HEK293 (cell line): Measurements from ENCODE around the gene PDZD2.

Experiments
- GFI1B ChIP-seq: fragments of 450-650 bp; formaldehyde crosslinking; IDR thresholded peaks from 2 replicates; pipeline ENCODE4 v1.5.1; 2016; ENCODE audit warnings: missing biosample characterization, missing genetic modification characterization
- GLIS2 ChIP-seq: fragments of 450-650 bp; formaldehyde crosslinking; IDR thresholded peaks from 2 replicates; pipeline ENCODE4 v1.5.1; 2016; ENCODE audit warnings: missing biosample characterization, missing genetic modification characterization
- HOXA7 ChIP-seq: sonication (generic); formaldehyde crosslinking; IDR thresholded peaks from 2 replicates; pipeline ENCODE4 v1.8.1; 2022; ENCODE audit warnings: missing genetic modification reagents, borderline replicate concordance
- KLF10 ChIP-seq: fragments of 450-650 bp; IDR thresholded peaks from 2 replicates; pipeline ENCODE4 v1.5.1; 2018; ENCODE audit warnings: missing biosample characterization, mild to moderate bottlenecking, missing genetic modification characterization
- KLF7 ChIP-seq: fragments of 450-650 bp; formaldehyde crosslinking; IDR thresholded peaks from 2 replicates; pipeline ENCODE4 v1.5.1; 2016; ENCODE audit warnings: missing biosample characterization, missing genetic modification characterization, borderline replicate concordance
- KLF8 ChIP-seq: fragments of 450-650 bp; formaldehyde crosslinking; IDR thresholded peaks from 2 replicates; pipeline ENCODE4 v1.5.1; 2016; ENCODE audit warnings: missing biosample characterization, missing genetic modification characterization
- SCRT1 ChIP-seq: fragments of 450-650 bp; formaldehyde crosslinking; IDR thresholded peaks from 2 replicates; pipeline ENCODE4 v1.5.1; 2016; ENCODE audit warnings: missing biosample characterization, missing genetic modification characterization, borderline replicate concordance
- SCRT2 ChIP-seq: fragments of 450-650 bp; formaldehyde crosslinking; IDR thresholded peaks from 2 replicates; pipeline ENCODE4 v1.5.1; 2016; ENCODE audit warnings: missing biosample characterization, missing genetic modification characterization
- SP7 ChIP-seq: fragments of 450-650 bp; formaldehyde crosslinking; IDR thresholded peaks from 2 replicates; pipeline ENCODE4 v1.5.1; 2016; ENCODE audit warnings: missing biosample characterization, missing genetic modification characterization
- TRIM28 ChIP-seq: IDR thresholded peaks from 2 replicates; pipeline ENCODE4 v1.6.1; 2011; ENCODE audit warnings: low read length, control low read depth, borderline replicate concordance
- ZBTB7A ChIP-seq: fragments of 450-650 bp; formaldehyde crosslinking; IDR thresholded peaks from 2 replicates; pipeline ENCODE4 v1.5.1; 2016; ENCODE audit warnings: low read depth, missing biosample characterization, missing genetic modification characterization
- ZFP37 ChIP-seq: fragments of 450-650 bp; formaldehyde crosslinking; IDR thresholded peaks from 2 replicates; pipeline ENCODE4 v1.5.1; 2016; ENCODE audit warnings: missing biosample characterization, missing genetic modification characterization
- ZNF140 ChIP-seq: fragments of 450-650 bp; formaldehyde crosslinking; IDR thresholded peaks from 2 replicates; pipeline ENCODE4 v1.5.1; 2016; ENCODE audit warnings: missing biosample characterization, missing genetic modification characterization
- ZNF2 ChIP-seq: fragments of 450-650 bp; formaldehyde crosslinking; IDR thresholded peaks from 2 replicates; pipeline ENCODE4 v1.5.1; 2016; ENCODE audit warnings: missing biosample characterization, missing genetic modification characterization
- ZNF211 ChIP-seq: fragments of 450-650 bp; formaldehyde crosslinking; IDR thresholded peaks from 2 replicates; pipeline ENCODE4 v1.5.1; 2016; ENCODE audit warnings: low read depth, missing biosample characterization, missing genetic modification characterization
- ZNF221 ChIP-seq: fragments of 450-650 bp; formaldehyde crosslinking; IDR thresholded peaks from 2 replicates; pipeline ENCODE4 v1.5.1; 2017; ENCODE audit warnings: missing biosample characterization, missing genetic modification characterization, borderline replicate concordance
- ZNF266 ChIP-seq: fragments of 450-650 bp; formaldehyde crosslinking; IDR thresholded peaks from 2 replicates; pipeline ENCODE4 v1.5.1; 2016; ENCODE audit warnings: missing biosample characterization, missing genetic modification characterization, low read depth
- ZNF341 ChIP-seq: fragments of 450-650 bp; formaldehyde crosslinking; IDR thresholded peaks from 2 replicates; pipeline ENCODE4; 2016; ENCODE audit warnings: low read depth, missing biosample characterization, missing genetic modification characterization
- ZNF366 ChIP-seq: fragments of 450-650 bp; formaldehyde crosslinking; conservative IDR thresholded peaks from 2 replicates; pipeline ENCODE4 v1.5.1; 2016; ENCODE audit warnings: missing biosample characterization, missing genetic modification characterization
- ZNF37A ChIP-seq: fragments of 450-650 bp; IDR thresholded peaks from 2 replicates; pipeline ENCODE4 v1.5.1; 2018; ENCODE audit warnings: missing biosample characterization, missing genetic modification characterization
- ZNF473 ChIP-seq: fragments of 450-650 bp; formaldehyde crosslinking; IDR thresholded peaks from 2 replicates; pipeline ENCODE4 v1.5.1; 2017; ENCODE audit warnings: missing biosample characterization, missing genetic modification characterization
- ZNF561 ChIP-seq: fragments of 450-650 bp; IDR thresholded peaks from 2 replicates; pipeline ENCODE4 v1.5.1; 2018; ENCODE audit warnings: missing biosample characterization, missing genetic modification characterization, borderline replicate concordance
- ZNF626 ChIP-seq: fragments of 450-650 bp; sonication (Bioruptor Pico); formaldehyde crosslinking; IDR thresholded peaks from 2 replicates; pipeline ENCODE4 v1.5.1; 2018; ENCODE audit warnings: missing biosample characterization, missing genetic modification characterization, inconsistent platforms
- ZNF639 ChIP-seq: fragments of 450-650 bp; formaldehyde crosslinking; IDR thresholded peaks from 2 replicates; pipeline ENCODE4 v1.5.1; 2016; ENCODE audit warnings: missing biosample characterization, missing genetic modification characterization
- ZNF658 ChIP-seq: fragments of 450-650 bp; formaldehyde crosslinking; IDR thresholded peaks from 2 replicates; pipeline ENCODE4; 2016; ENCODE audit warnings: missing biosample characterization, missing genetic modification characterization
- ZNF660 ChIP-seq: fragments of 450-650 bp; IDR thresholded peaks from 2 replicates; pipeline ENCODE4 v1.5.1; 2018; ENCODE audit warnings: missing biosample characterization, mild to moderate bottlenecking, missing genetic modification characterization
- ZNF747 ChIP-seq: fragments of 450-650 bp; formaldehyde crosslinking; IDR thresholded peaks from 2 replicates; pipeline ENCODE4 v1.5.1; 2016; ENCODE audit warnings: missing biosample characterization, missing genetic modification characterization
- ZNF76 ChIP-seq: fragments of 450-650 bp; formaldehyde crosslinking; IDR thresholded peaks from 2 replicates; pipeline ENCODE4; 2016; ENCODE audit warnings: low read depth, missing biosample characterization, missing genetic modification characterization, borderline replicate concordance
- ZSCAN23 ChIP-seq: fragments of 450-650 bp; formaldehyde crosslinking; IDR thresholded peaks from 2 replicates; pipeline ENCODE4 v1.5.1; 2016; ENCODE audit warnings: missing biosample characterization, missing genetic modification characterization
- TF ChIP-seq, protein P1 (sequence below): fragments of 450-650 bp; formaldehyde crosslinking; IDR thresholded peaks from 2 replicates; pipeline ENCODE4 v1.5.1; 2016; ENCODE audit warnings: missing biosample characterization, missing genetic modification characterization, low read depth
- TF ChIP-seq, protein P2 (sequence below): fragments of 450-650 bp; formaldehyde crosslinking; optimal IDR thresholded peaks from 2 replicates; pipeline ENCODE3; 2016; ENCODE audit warnings: missing biosample characterization, mild to moderate bottlenecking, missing genetic modification characterization
- TF ChIP-seq, protein P3 (sequence below): fragments of 450-650 bp; formaldehyde crosslinking; IDR thresholded peaks from 2 replicates; pipeline ENCODE4 v1.5.1; 2017; ENCODE audit warnings: missing biosample characterization, missing genetic modification characterization
- TF ChIP-seq, protein P4 (sequence below): fragments of 450-650 bp; formaldehyde crosslinking; IDR thresholded peaks from 2 replicates; pipeline ENCODE4 v1.5.0; 2017; ENCODE audit warnings: missing biosample characterization, missing genetic modification characterization, borderline replicate concordance

Gene PDZD2

DNA sequence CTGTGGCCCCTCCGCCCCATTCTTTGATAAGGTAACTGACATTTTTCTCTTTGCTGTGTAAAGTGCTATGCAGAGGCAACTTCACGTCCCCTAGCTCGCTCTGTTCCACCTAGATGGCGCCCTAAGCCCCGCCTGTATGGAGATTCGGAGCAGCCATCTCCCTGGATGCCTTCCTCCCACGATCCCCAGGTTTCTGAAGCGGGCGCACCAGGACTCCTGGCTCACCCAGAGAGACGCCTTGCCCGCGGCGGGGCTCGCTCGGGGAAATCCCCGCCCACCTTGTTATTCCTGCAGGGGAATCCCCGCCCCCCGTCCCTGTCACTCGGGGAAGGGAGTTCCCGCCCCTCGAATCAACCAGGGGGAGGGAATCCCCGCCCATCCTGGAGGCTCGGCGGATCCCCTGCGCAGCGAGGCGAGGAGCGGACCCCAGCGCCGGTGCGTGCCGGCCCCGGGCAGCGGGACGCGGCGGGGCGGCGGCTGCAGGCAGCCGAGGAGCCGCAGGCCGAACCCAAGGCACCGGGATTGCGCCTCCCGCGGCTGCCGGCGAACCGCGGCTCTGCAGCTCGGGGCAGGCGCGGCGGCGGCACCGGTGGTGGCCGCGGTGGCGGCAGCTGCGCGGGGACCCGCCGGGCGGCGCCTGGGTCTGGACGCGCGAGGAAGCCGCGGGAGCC, at the start of gene PDZD2 (continued):
- no peak for TF ChIP-seq SCRT1
- peak; percentile 86 for TF ChIP-seq GLIS2
- TF ChIP-seq ZNF341 (tag by site-specific recombination): peak; percentile 80
- no peak for TF ChIP-seq GFI1B
- no peak for TF ChIP-seq ZSCAN23 (tag by site-specific recombination)
- TF ChIP-seq ZNF639 (tag by site-specific recombination): no peak
- TF ChIP-seq, protein P1, sequence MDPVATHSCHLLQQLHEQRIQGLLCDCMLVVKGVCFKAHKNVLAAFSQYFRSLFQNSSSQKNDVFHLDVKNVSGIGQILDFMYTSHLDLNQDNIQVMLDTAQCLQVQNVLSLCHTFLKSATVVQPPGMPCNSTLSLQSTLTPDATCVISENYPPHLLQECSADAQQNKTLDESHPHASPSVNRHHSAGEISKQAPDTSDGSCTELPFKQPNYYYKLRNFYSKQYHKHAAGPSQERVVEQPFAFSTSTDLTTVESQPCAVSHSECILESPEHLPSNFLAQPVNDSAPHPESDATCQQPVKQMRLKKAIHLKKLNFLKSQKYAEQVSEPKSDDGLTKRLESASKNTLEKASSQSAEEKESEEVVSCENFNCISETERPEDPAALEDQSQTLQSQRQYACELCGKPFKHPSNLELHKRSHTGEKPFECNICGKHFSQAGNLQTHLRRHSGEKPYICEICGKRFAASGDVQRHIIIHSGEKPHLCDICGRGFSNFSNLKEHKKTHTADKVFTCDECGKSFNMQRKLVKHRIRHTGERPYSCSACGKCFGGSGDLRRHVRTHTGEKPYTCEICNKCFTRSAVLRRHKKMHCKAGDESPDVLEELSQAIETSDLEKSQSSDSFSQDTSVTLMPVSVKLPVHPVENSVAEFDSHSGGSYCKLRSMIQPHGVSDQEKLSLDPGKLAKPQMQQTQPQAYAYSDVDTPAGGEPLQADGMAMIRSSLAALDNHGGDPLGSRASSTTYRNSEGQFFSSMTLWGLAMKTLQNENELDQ (tag by site-specific recombination): no peak
- TF ChIP-seq ZFP37: no peak
- no peak for TF ChIP-seq ZNF221
- TF ChIP-seq ZNF473 (tag by site-specific recombination): no peak
- TF ChIP-seq ZNF561 (tag by site-specific recombination): peak; percentile 89
- TF ChIP-seq ZNF266 (tag by site-specific recombination): no peak
- no peak for TF ChIP-seq ZNF211 (tag by site-specific recombination)
- no peak for TF ChIP-seq HOXA7 (CRISPR knock-in tag)
- TF ChIP-seq, protein P2, sequence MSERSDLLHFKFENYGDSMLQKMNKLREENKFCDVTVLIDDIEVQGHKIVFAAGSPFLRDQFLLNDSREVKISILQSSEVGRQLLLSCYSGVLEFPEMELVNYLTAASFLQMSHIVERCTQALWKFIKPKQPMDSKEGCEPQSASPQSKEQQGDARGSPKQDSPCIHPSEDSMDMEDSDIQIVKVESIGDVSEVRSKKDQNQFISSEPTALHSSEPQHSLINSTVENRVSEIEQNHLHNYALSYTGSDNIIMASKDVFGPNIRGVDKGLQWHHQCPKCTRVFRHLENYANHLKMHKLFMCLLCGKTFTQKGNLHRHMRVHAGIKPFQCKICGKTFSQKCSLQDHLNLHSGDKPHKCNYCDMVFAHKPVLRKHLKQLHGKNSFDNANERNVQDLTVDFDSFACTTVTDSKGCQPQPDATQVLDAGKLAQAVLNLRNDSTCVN (tag by site-specific recombination): peak; percentile 56
- TF ChIP-seq, protein P3, sequence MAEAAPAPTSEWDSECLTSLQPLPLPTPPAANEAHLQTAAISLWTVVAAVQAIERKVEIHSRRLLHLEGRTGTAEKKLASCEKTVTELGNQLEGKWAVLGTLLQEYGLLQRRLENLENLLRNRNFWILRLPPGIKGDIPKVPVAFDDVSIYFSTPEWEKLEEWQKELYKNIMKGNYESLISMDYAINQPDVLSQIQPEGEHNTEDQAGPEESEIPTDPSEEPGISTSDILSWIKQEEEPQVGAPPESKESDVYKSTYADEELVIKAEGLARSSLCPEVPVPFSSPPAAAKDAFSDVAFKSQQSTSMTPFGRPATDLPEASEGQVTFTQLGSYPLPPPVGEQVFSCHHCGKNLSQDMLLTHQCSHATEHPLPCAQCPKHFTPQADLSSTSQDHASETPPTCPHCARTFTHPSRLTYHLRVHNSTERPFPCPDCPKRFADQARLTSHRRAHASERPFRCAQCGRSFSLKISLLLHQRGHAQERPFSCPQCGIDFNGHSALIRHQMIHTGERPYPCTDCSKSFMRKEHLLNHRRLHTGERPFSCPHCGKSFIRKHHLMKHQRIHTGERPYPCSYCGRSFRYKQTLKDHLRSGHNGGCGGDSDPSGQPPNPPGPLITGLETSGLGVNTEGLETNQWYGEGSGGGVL (tag by site-specific recombination): no peak
- TF ChIP-seq TRIM28: no peak
- TF ChIP-seq ZNF37A (tag by site-specific recombination): no peak; the same call in 1 of the 2 replicates
- TF ChIP-seq ZNF658 (tag by site-specific recombination): no peak
- 0 out of 2 replicates have a peak, but pooled peaks have one; percentile 15 for TF ChIP-seq ZNF626 (tag by site-specific recombination)
- no peak for TF ChIP-seq ZNF140
- TF ChIP-seq SP7 (tag by site-specific recombination): peak; percentile 63
- TF ChIP-seq KLF10 (tag by site-specific recombination): peak; percentile 91
- TF ChIP-seq ZNF2 (tag by site-specific recombination): no peak
- peak; percentile 62; the same call in 1 of the 2 replicates for TF ChIP-seq ZNF76
- no peak for TF ChIP-seq ZBTB7A
- TF ChIP-seq, protein P4, sequence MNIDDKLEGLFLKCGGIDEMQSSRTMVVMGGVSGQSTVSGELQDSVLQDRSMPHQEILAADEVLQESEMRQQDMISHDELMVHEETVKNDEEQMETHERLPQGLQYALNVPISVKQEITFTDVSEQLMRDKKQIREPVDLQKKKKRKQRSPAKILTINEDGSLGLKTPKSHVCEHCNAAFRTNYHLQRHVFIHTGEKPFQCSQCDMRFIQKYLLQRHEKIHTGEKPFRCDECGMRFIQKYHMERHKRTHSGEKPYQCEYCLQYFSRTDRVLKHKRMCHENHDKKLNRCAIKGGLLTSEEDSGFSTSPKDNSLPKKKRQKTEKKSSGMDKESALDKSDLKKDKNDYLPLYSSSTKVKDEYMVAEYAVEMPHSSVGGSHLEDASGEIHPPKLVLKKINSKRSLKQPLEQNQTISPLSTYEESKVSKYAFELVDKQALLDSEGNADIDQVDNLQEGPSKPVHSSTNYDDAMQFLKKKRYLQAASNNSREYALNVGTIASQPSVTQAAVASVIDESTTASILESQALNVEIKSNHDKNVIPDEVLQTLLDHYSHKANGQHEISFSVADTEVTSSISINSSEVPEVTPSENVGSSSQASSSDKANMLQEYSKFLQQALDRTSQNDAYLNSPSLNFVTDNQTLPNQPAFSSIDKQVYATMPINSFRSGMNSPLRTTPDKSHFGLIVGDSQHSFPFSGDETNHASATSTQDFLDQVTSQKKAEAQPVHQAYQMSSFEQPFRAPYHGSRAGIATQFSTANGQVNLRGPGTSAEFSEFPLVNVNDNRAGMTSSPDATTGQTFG (tag by site-specific recombination): no peak
- TF ChIP-seq KLF7 (tag by site-specific recombination): no peak
- TF ChIP-seq KLF8 (tag by site-specific recombination): peak; percentile 53; the same call in 1 of the 2 replicates
- TF ChIP-seq ZNF366 (tag by site-specific recombination): no peak
- no peak for TF ChIP-seq ZNF747 (tag by site-specific recombination)
- TF ChIP-seq SCRT2: no peak
- TF ChIP-seq ZNF660 (tag by site-specific recombination): peak; percentile 89
